DMS 273 (cell line): ENCODE results near the gene SH3RF1.
A peak's percentile ranks its signal among the peaks of the same experiment; 100 is the strongest.
"Not testable (repeated sequence)": the region's sequence is repeated elsewhere in the genome, so short reads cannot be mapped to it uniquely, and the experiment has no call there.

Source experiments
- DNase-seq: peaks from one replicate; lab custom pipeline; 2025; ENCODE audit not compliant: unreplicated experiment; lab: John Stamatoyannopoulos, UW

The SH3RF1 gene

GRCh38 chr4:169270810-169271691 lies at the start of gene SH3RF1:
TSS of gene SH3RF1 (minus strand) at chr4:169270956. CDS start at chr4:169269212, 1,744 bp downstream.
- peak; percentile 92 for DNase-seq

- peak; percentile 21 for DNase-seq
Observed at GRCh38 chr4:169315530-169316343, 45.0 kb upstream of the SH3RF1 start.

GRCh38 chr4:169314906-169315305 lies 44.1 kb upstream of the SH3RF1 start:
- peak; percentile 79 for DNase-seq

- DNase-seq: no peak
Observed at GRCh38 chr4:169313732-169314131, 43.0 kb upstream of the SH3RF1 start.

DNA sequence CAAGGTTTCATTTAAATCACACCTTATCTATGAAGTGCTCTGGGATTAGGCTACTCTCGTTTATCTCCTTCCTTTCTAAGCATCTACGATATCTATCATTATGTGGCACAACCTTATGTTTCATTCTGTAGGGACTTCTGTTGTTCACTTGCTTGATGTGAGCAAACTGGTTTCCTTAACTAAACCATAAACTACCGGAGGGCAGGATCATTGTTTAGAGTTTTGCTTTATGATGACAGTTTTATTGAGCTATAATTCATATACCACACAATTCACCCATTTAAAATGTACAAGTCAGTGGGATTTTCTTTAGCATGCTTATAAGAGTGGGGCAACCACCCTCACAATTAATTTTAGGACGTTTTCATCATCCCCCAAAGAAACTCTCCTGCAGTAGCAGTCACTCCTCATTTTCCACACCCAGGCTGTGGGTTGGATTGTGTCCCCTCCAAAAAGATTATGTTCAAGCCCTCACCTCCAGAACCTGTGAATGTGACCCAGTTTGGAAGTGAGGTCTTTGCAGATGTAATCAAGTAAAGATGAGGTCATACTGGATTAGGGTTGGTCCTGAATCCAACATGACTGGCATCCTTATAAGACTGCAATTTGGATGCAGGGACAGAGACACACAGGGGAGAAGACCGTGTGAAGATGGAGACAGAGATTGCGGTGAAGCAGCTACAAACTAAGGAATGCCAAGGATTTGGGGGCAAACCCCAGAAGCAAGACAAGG lies 42.1 kb upstream of the SH3RF1 start:
- no peak for DNase-seq

- DNase-seq: peak; percentile 70
Observed at GRCh38 chr4:169311643-169312365, 41.0 kb upstream of the SH3RF1 start.

GRCh38 chr4:169309326-169309967 lies 38.7 kb upstream of the SH3RF1 start:
- no peak for DNase-seq

GRCh38 chr4:169307576-169307975 lies 36.8 kb upstream of the SH3RF1 start:
- no peak for DNase-seq

- no peak for DNase-seq
Observed at GRCh38 chr4:169305651-169306050, 34.9 kb upstream of the SH3RF1 start.

- no peak for DNase-seq
Observed at GRCh38 chr4:169305173-169305572, 34.4 kb upstream of the SH3RF1 start.

- no peak for DNase-seq
Observed at GRCh38 chr4:169295822-169296221, 25.1 kb upstream of the SH3RF1 start.

DNA sequence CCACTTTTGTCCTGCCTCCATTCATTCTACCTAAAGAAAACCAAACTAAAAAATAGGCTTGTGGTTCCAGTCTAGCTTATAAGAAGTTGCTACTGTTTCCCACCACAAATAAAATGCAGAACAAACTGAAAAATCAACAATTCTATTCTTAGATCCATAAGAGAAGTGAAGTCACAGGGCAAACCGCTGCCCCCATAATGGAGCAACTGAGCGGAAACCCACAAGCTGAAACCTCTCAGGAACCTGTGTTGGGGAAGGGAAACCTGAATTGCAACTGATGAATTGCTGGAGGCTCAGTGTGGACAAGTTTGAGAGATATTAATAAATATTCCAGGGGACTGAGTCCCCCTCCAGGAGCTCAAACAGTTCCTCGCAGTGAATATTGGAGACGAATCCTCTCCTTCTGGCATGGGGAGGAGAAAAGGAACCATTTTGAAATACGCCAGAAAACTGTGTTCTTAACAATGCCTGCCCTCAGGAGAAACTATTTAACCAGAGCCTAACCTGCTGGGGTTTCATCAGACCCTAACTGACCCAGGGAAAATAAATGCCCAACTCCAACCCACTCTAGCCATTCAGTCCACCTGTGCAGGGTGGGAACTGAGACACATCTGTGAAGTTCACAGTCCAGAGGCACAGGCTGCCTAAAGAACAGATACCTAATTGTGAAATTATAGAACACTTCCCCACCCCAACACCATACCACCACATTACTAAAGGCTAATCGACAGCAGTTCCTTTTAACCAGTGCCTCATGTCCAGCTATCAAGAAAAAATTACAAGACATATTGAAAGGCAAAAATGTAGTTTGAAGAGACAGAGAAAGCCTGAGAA lies 22.8 kb upstream of the SH3RF1 start:
- no peak for DNase-seq

DNA sequence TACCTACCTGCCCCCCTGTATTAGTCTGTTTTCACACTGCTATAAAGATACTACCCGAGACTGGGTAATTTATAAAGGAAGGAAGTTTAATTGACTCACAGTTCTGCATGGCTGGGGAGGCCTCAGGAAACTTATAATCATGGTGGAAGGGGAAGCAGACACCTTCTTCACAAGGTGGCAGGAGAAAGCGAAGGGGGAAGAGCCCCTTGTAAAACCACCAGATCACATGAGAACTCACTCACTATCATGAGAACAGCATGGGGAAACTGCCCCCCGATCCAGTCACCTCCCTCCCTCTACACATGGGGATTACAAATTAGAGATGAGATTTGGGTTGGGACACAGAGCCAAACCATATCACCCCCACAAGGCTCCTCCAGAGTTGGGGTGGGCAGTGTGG lies 17.2 kb upstream of the SH3RF1 start:
- not testable (repeated sequence) for DNase-seq

DNA sequence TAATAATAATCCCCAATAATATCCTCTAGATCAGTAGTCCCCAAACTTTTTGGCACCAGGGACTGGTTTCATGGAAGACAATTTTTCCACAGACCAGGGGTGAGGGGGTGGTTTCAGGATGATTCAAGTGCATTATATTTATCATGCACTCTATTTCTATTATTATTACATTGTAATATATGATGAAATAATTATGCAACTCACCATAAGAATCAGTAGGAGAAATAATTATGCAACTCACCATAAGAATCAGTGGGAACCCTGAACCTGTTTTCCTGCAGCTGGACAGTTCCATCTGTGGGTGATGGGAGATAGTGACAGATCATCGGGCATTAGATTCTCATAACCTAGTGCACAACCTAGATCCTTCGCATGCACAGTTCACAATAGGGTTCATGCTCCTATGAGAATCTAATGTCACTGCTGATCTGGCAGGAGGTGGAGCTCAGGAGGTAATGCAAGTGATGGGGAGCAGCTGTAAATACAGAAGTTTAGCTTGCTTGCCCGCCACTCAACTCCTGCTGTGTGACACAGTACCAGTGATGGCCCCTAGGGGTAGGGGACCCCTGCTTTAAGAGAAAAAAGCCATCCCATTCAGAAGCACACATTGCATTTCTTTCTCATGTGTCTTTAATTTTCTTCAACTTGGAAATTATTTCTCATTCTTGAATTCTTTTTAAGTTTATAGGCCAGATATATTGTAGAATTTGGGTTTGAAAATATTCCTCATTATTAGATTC lies 16.0 kb upstream of the SH3RF1 start:
- peak; percentile 6 for DNase-seq

DNA sequence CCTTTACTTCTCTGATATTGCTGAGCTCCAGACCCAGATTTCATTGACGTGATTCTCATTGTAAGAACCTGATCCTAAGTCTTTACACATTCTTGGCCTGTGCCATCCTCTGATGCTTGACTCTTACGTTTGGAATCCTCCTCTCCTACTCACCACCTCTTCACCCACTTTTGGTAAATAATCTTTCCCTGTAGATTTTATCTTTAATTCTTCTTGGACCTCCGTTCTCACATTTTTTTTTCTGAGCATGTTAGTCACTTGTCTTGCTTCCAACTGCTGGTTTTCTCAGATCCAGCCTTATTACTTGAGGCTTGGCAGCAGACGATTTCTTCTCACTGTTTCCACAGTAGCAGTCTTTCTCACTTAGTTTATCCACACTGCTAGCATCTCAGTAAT lies 12.4 kb upstream of the SH3RF1 start:
- DNase-seq: no peak

DNA sequence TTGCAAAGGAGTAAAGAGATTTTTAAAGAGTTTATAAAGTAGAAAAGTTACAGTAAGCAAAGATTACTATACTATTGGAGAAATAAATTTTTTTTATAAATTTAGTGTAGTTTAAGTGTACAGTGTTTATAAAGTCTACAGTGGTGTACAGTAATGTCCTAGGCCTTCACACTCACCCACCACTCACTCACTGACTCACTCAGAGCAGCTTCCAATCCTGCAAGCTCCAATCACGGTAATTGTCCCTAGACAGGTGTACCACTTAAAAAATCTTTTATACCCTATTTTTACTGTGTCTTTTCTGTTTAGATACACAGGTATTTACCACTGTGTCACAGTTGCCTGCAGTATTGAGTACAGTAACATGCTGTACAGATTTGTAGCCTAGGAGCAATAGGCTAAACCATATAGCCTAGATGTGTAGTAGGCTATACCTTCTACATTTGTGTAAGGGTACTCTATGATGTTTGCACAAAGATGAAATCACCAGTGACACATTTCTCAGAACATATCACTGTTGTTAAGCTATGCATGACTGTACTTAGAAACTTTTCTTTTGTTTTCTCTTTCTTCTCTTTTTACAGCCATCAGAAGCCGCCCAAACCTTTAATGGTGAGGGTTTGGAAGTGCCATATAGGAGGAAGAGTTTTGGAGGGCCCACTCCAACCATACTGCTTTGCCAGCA lies 11.8 kb upstream of the SH3RF1 start:
- DNase-seq: no peak

DNA sequence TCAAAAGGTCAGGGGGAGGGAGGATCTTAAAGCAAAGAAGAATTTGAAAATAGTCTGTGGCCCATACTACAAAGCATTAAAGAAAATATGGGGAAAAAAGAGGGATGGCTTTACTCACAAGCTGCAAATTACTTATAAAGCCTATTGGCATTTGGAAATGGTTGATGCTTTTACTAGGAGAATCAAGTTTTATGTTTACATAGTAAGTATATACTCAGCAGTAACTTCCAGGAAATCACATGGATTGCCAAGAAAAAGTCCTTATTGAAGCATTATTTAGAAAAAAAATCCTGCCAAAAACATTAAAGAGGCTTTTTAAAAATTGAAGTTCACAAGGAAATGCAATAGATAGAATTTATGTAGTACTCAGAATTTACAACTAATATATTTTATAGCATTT lies 8.4 kb upstream of the SH3RF1 start:
- DNase-seq: no peak

DNA sequence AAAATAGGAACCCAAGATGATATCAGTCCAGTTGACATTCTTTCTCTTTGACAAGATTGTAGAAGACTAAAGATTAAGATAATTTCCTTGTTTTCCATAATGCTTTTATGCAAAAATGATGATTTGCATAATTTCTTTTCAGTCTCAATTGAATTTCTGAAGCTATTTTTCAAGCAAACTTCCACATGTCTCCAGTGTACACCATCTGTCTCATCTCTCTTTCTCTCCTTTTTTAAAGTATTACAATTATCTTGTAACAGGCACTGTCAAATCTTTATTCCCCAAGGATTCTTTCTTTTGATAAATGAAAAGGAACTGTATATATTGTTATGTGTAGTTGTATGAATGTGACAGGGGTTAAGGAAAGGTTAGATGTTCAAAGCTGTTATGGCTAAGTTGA lies 7.9 kb upstream of the SH3RF1 start:
- no peak for DNase-seq
